GM23338 (cell line): Measurements from ENCODE around the gene FBXL17. TPM values are rescaled to one million over a fixed set of nuclear protein-coding genes. Genes with fewer than 3 reads are reported as not detected.

Experiments
- ATAC-seq: fragments of 200-7000 bp; cut with Tn5 transposase; 3 replicates; pipeline ENCODE4 v1.9.1; 2020
- DNase-seq: peaks from one replicate; pipeline ENCODE4 v3.0.0-alpha.2; 2015; ENCODE audit warnings: low spot score
- H2AFZ ChIP-seq: fragments of 200-600 bp; sonication (generic); 2 replicates; pipeline ENCODE4 v1.8.0; 2016; ENCODE audit warnings: antibody characterized with exemption, mild to moderate bottlenecking, moderate library complexity
- H3F3A ChIP-seq: fragments of 200-600 bp; sonication (generic); replicated peaks from 2 replicates; pipeline ENCODE4 v1.8.0; 2017; ENCODE audit warnings: antibody characterized with exemption, mixed run types, low read depth
- H3K27ac ChIP-seq: fragments of 200-600 bp; sonication (generic); 2 replicates; pipeline ENCODE4 v1.6.1; 2016; ENCODE audit warnings: low read depth
- H3K27me3 ChIP-seq: fragments of 200-600 bp; sonication (generic); 2 replicates; pipeline ENCODE4 v1.8.0; 2016; ENCODE audit warnings: mild to moderate bottlenecking, mixed run types, moderate library complexity; ENCODE audit not compliant: insufficient read depth
- H3K36me3 ChIP-seq: fragments of 200-600 bp; sonication (generic); 2 replicates; pipeline ENCODE4 v1.8.0; 2016; ENCODE audit warnings: mild to moderate bottlenecking; ENCODE audit not compliant: insufficient read depth
- H3K4me1 ChIP-seq: fragments of 200-600 bp; sonication (generic); 2 replicates; pipeline ENCODE4 v1.8.0; 2016; ENCODE audit warnings: mild to moderate bottlenecking, moderate library complexity; ENCODE audit not compliant: insufficient read depth
- H3K4me2 ChIP-seq: fragments of 200-600 bp; sonication (generic); 2 replicates; pipeline ENCODE4 v1.7.1; 2017; ENCODE audit warnings: mixed run types
- H3K4me3 ChIP-seq: fragments of 200-600 bp; sonication (generic); 2 replicates; pipeline ENCODE4 v1.6.1; 2016; ENCODE audit warnings: mixed run types
- H3K79me2 ChIP-seq: fragments of 200-600 bp; sonication (generic); replicated peaks from 2 replicates; pipeline ENCODE4 v1.8.0; 2017; ENCODE audit warnings: mild to moderate bottlenecking; ENCODE audit not compliant: insufficient read depth
- H3K9me2 ChIP-seq: fragments of 200-600 bp; sonication (generic); 2 replicates; pipeline ENCODE4 v1.8.0; 2017; ENCODE audit not compliant: insufficient read depth
- H4K20me1 ChIP-seq: fragments of 200-600 bp; sonication (generic); replicated peaks from 2 replicates; pipeline ENCODE4 v1.8.0; 2017; ENCODE audit warnings: mild to moderate bottlenecking; ENCODE audit not compliant: insufficient read depth
- H3K27ac Mint-ChIP-seq: 2 replicates; pipeline ENCODE4 v1.8.0; 2020; ENCODE audit warnings: inconsistent platforms, mild to moderate bottlenecking, moderate library complexity, mixed read lengths
- H3K27me3 Mint-ChIP-seq: 3 replicates; pipeline ENCODE4 v1.8.0; 2022; ENCODE audit warnings: low read depth, mild to moderate bottlenecking, moderate library complexity, mixed read lengths, inconsistent platforms; ENCODE audit not compliant: insufficient read depth, poor library complexity
- H3K36me3 Mint-ChIP-seq: 3 replicates; pipeline ENCODE4 v1.8.0; 2021; ENCODE audit warnings: low read depth, mild to moderate bottlenecking, inconsistent platforms, moderate library complexity, mixed read lengths
- H3K4me1 Mint-ChIP-seq: 3 replicates; pipeline ENCODE4 v1.8.0; 2020; ENCODE audit warnings: mild to moderate bottlenecking, inconsistent platforms, mixed read lengths
- H3K4me3 Mint-ChIP-seq: 3 replicates; pipeline ENCODE4 v1.8.0; 2021; ENCODE audit warnings: moderate library complexity, mild to moderate bottlenecking, inconsistent platforms, mixed read lengths
- H3K9me3 Mint-ChIP-seq: 3 replicates; pipeline ENCODE4 v1.8.0; 2020; ENCODE audit warnings: moderate library complexity, mild to moderate bottlenecking, inconsistent platforms, mixed read lengths
- CREB1 ChIP-seq: fragments of 250-450 bp; sonication (Bioruptor Pico); IDR thresholded peaks from 2 replicates; pipeline ENCODE4 v1.5.0; 2020; ENCODE audit warnings: low read depth, mild to moderate bottlenecking, moderate library complexity
- EZH2 ChIP-seq: fragments of 200-600 bp; sonication (generic); IDR thresholded peaks from one replicate; pipeline ENCODE4 v1.8.0; 2017; ENCODE audit warnings: antibody characterized with exemption, mild to moderate bottlenecking, low read depth; ENCODE audit not compliant: unreplicated experiment
- EZH2phosphoT487 ChIP-seq: fragments of 200-600 bp; sonication (generic); IDR thresholded peaks from one replicate; pipeline ENCODE4 v1.8.1; 2018; ENCODE audit warnings: antibody characterized with exemption; ENCODE audit not compliant: unreplicated experiment
- NANOG ChIP-seq: IDR thresholded peaks from 2 replicates; pipeline ENCODE4 v1.6.1; 2016; ENCODE audit warnings: antibody characterized with exemption, borderline replicate concordance
- POLR2AphosphoS5 ChIP-seq: IDR thresholded peaks from 2 replicates; pipeline ENCODE4 v1.6.1; 2016; ENCODE audit warnings: antibody characterized with exemption, low read depth
- polyA plus RNA-seq: library from polyadenylated mRNA; unstranded; fragments of >200 nt; fragmentation: Nextera tagmentation; extraction: Ambion mirVana; gene quantifications from 2 replicates; pipeline ENCODE4 v1.2.1, GENCODE V29; 2016
- total RNA-seq: library from RNA; depleted of rRNA; stranded (reverse); fragments of >200 nt; shearing (Covaris generic); gene quantifications from 2 replicates; pipeline ENCODE4 v1.2.3, GENCODE V29; 2014
- TF ChIP-seq, protein P1 (sequence below): IDR thresholded peaks from 2 replicates; pipeline ENCODE4 v1.6.1; 2016; ENCODE audit warnings: antibody characterized with exemption
- TF ChIP-seq, protein P2 (sequence below): fragments of 250-450 bp; sonication (Bioruptor Pico); IDR thresholded peaks from 2 replicates; pipeline ENCODE4 v1.5.0; 2020; ENCODE audit warnings: mild to moderate bottlenecking, moderate library complexity
- TF ChIP-seq, protein P3 (sequence below), 2 experiments: fragments of 200-600 bp in 1 of 2; sonication (generic) in 1 of 2; conservative IDR thresholded peaks; 2 replicates each; pipeline versions ENCODE4 v1.5.1 to v1.6.1; 2016 to 2017; ENCODE audit warnings: antibody characterized with exemption in 2 of 2, low read depth in 2 of 2, mild to moderate bottlenecking in 2 of 2, moderate library complexity in 1 of 2
- TF ChIP-seq, protein P4 (sequence below): IDR thresholded peaks from one replicate; pipeline ENCODE4 v1.6.1; 2018; ENCODE audit warnings: antibody characterized with exemption; ENCODE audit not compliant: unreplicated experiment

Gene FBXL17
- total and polyA plus RNA-seq, 2 experiments from 2014 or later: 2.0 to 2.7 TPM

DNA sequence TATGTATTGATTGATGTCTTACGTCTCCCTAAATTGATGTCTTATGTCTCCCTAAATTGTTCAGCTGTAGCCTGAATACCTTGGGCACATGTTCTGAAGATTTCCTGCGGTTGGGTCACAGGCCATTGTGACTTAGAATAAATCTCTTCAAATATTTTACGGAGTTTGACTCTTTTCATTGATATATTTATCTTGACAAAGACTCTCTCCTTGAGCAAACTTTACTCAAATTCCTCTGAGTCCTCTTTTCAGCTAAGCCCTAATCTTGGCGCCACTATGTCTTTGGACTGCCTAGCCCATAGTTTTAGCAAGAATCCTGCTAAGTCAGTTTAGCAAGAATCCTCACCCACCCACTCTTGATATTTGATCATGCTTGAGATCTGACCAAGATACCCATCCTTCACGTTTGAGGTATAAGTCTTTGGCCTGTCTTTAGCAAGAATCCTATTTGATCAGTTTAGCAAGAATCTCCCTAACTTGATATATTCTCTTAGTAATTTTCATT, 35.3 kb upstream of the FBXL17 start:
- no peak overlapping the region for H3K4me3 Mint-ChIP-seq
- no peaks in the 10 kb centered on the region for H3F3A ChIP-seq
- no peak overlapping the region for H3K4me2 ChIP-seq
- H3K4me3 ChIP-seq: no peak overlapping the region
- H2AFZ ChIP-seq: no peak overlapping the region
- H3K4me1 ChIP-seq: peaks cover 4% of the 10 kb centered on the region; the same call in 1 of the 2 replicates
- H3K36me3 ChIP-seq: 0 out of 2 replicates have a peak, but pooled peaks cover 4% of the 10 kb centered on the region
- H3K9me2 ChIP-seq: no peaks in the 10 kb centered on the region
- H3K27ac Mint-ChIP-seq: no peak overlapping the region
- no peak overlapping the region for H3K27ac ChIP-seq
- H3K4me1 Mint-ChIP-seq: peaks cover 6% of the 10 kb centered on the region; the same call in 1 of the 3 replicates
- H3K27me3 Mint-ChIP-seq: peaks cover 4% of the 10 kb centered on the region
- H3K36me3 Mint-ChIP-seq: peaks cover 2% of the 10 kb centered on the region; the same call in 1 of the 3 replicates
- H3K27me3 ChIP-seq: no peaks in the 10 kb centered on the region
- H4K20me1 ChIP-seq: no peaks in the 10 kb centered on the region
- no peaks in the 10 kb centered on the region for H3K79me2 ChIP-seq
- TF ChIP-seq CREB1 (CRISPR knock-in tag): no peak
- no peak for TF ChIP-seq NANOG
- ATAC-seq: no peak
- no peak for DNase-seq
- peaks cover 13% of the 10 kb centered on the region; the same call in 2 of the 3 replicates for H3K9me3 Mint-ChIP-seq

DNA sequence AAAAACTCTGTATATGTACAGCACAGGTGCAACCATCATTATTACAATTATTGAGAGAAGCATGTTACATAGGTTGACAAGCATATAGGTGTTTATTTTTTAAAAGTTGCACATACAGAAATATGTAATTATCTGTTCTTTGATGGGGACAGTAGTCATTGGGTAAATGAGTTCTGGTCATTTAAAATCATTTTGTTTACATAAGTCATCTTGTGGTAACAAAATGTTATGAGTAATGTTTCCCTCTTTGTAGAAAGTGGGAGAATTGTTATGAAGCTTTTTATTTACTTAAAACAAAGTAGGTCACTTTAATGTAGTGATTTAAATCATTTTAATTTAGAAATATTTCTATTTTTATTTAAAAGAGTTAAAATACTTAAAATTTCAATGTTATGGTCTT, 33.8 kb upstream of the FBXL17 start:
- ATAC-seq (no peak), DNase-seq (no peak)
- H3K27ac ChIP-seq: no peak overlapping the region
- 0 out of 2 replicates have a peak, but pooled peaks cover 4% of the 10 kb centered on the region for H3K36me3 ChIP-seq
- peaks cover 6% of the 10 kb centered on the region for H3K4me1 ChIP-seq
- H2AFZ ChIP-seq: no peak overlapping the region
- peaks cover 4% of the 10 kb centered on the region for H3K27me3 Mint-ChIP-seq
- H3K9me3 Mint-ChIP-seq: peaks cover 13% of the 10 kb centered on the region; the same call in 2 of the 3 replicates
- no peaks in the 10 kb centered on the region for H4K20me1 ChIP-seq
- no peaks in the 10 kb centered on the region for H3K79me2 ChIP-seq
- H3F3A ChIP-seq: no peaks in the 10 kb centered on the region
- H3K4me1 Mint-ChIP-seq: peaks cover 9% of the 10 kb centered on the region
- no peak overlapping the region for H3K4me3 Mint-ChIP-seq
- no peak overlapping the region for H3K4me2 ChIP-seq
- H3K27ac Mint-ChIP-seq: no peak overlapping the region
- H3K9me2 ChIP-seq: no peaks in the 10 kb centered on the region
- H3K4me3 ChIP-seq: no peak overlapping the region
- no peaks in the 10 kb centered on the region for H3K27me3 ChIP-seq
- H3K36me3 Mint-ChIP-seq: peaks cover 2% of the 10 kb centered on the region; the same call in 1 of the 3 replicates
- no peak for TF ChIP-seq POLR2AphosphoS5
- TF ChIP-seq, protein P1, sequence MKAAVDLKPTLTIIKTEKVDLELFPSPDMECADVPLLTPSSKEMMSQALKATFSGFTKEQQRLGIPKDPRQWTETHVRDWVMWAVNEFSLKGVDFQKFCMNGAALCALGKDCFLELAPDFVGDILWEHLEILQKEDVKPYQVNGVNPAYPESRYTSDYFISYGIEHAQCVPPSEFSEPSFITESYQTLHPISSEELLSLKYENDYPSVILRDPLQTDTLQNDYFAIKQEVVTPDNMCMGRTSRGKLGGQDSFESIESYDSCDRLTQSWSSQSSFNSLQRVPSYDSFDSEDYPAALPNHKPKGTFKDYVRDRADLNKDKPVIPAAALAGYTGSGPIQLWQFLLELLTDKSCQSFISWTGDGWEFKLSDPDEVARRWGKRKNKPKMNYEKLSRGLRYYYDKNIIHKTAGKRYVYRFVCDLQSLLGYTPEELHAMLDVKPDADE: no peak
- TF ChIP-seq, protein P2, sequence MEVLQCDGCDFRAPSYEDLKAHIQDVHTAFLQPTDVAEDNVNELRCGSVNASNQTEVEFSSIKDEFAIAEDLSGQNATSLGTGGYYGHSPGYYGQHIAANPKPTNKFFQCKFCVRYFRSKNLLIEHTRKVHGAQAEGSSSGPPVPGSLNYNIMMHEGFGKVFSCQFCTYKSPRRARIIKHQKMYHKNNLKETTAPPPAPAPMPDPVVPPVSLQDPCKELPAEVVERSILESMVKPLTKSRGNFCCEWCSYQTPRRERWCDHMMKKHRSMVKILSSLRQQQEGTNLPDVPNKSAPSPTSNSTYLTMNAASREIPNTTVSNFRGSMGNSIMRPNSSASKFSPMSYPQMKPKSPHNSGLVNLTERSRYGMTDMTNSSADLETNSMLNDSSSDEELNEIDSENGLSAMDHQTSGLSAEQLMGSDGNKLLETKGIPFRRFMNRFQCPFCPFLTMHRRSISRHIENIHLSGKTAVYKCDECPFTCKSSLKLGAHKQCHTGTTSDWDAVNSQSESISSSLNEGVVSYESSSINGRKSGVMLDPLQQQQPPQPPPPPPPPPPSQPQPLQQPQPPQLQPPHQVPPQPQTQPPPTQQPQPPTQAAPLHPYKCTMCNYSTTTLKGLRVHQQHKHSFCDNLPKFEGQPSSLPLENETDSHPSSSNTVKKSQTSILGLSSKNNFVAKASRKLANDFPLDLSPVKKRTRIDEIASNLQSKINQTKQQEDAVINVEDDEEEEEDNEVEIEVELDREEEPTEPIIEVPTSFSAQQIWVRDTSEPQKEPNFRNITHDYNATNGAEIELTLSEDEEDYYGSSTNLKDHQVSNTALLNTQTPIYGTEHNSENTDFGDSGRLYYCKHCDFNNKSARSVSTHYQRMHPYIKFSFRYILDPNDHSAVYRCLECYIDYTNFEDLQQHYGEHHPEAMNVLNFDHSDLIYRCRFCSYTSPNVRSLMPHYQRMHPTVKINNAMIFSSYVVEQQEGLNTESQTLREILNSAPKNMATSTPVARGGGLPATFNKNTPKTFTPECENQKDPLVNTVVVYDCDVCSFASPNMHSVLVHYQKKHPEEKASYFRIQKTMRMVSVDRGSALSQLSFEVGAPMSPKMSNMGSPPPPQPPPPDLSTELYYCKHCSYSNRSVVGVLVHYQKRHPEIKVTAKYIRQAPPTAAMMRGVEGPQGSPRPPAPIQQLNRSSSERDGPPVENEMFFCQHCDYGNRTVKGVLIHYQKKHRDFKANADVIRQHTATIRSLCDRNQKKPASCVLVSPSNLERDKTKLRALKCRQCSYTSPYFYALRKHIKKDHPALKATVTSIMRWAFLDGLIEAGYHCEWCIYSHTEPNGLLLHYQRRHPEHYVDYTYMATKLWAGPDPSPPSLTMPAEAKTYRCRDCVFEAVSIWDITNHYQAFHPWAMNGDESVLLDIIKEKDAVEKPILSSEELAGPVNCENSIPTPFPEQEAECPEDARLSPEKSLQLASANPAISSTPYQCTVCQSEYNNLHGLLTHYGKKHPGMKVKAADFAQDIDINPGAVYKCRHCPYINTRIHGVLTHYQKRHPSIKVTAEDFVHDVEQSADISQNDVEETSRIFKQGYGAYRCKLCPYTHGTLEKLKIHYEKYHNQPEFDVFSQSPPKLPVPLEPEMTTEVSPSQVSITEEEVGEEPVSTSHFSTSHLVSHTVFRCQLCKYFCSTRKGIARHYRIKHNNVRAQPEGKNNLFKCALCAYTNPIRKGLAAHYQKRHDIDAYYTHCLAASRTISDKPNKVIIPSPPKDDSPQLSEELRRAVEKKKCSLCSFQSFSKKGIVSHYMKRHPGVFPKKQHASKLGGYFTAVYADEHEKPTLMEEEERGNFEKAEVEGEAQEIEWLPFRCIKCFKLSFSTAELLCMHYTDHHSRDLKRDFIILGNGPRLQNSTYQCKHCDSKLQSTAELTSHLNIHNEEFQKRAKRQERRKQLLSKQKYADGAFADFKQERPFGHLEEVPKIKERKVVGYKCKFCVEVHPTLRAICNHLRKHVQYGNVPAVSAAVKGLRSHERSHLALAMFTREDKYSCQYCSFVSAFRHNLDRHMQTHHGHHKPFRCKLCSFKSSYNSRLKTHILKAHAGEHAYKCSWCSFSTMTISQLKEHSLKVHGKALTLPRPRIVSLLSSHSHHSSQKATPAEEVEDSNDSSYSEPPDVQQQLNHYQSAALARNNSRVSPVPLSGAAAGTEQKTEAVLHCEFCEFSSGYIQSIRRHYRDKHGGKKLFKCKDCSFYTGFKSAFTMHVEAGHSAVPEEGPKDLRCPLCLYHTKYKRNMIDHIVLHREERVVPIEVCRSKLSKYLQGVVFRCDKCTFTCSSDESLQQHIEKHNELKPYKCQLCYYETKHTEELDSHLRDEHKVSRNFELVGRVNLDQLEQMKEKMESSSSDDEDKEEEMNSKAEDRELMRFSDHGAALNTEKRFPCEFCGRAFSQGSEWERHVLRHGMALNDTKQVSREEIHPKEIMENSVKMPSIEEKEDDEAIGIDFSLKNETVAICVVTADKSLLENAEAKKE (CRISPR knock-in tag): no peak
- TF ChIP-seq EZH2: no peak
- TF ChIP-seq, protein P3, sequence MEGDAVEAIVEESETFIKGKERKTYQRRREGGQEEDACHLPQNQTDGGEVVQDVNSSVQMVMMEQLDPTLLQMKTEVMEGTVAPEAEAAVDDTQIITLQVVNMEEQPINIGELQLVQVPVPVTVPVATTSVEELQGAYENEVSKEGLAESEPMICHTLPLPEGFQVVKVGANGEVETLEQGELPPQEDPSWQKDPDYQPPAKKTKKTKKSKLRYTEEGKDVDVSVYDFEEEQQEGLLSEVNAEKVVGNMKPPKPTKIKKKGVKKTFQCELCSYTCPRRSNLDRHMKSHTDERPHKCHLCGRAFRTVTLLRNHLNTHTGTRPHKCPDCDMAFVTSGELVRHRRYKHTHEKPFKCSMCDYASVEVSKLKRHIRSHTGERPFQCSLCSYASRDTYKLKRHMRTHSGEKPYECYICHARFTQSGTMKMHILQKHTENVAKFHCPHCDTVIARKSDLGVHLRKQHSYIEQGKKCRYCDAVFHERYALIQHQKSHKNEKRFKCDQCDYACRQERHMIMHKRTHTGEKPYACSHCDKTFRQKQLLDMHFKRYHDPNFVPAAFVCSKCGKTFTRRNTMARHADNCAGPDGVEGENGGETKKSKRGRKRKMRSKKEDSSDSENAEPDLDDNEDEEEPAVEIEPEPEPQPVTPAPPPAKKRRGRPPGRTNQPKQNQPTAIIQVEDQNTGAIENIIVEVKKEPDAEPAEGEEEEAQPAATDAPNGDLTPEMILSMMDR (conservative IDR thresholded peaks at IDR 0.05; ENCODE audit: low read depth in 2 of 2): no peak
- TF ChIP-seq EZH2phosphoT487: no peak
- TF ChIP-seq, protein P4, sequence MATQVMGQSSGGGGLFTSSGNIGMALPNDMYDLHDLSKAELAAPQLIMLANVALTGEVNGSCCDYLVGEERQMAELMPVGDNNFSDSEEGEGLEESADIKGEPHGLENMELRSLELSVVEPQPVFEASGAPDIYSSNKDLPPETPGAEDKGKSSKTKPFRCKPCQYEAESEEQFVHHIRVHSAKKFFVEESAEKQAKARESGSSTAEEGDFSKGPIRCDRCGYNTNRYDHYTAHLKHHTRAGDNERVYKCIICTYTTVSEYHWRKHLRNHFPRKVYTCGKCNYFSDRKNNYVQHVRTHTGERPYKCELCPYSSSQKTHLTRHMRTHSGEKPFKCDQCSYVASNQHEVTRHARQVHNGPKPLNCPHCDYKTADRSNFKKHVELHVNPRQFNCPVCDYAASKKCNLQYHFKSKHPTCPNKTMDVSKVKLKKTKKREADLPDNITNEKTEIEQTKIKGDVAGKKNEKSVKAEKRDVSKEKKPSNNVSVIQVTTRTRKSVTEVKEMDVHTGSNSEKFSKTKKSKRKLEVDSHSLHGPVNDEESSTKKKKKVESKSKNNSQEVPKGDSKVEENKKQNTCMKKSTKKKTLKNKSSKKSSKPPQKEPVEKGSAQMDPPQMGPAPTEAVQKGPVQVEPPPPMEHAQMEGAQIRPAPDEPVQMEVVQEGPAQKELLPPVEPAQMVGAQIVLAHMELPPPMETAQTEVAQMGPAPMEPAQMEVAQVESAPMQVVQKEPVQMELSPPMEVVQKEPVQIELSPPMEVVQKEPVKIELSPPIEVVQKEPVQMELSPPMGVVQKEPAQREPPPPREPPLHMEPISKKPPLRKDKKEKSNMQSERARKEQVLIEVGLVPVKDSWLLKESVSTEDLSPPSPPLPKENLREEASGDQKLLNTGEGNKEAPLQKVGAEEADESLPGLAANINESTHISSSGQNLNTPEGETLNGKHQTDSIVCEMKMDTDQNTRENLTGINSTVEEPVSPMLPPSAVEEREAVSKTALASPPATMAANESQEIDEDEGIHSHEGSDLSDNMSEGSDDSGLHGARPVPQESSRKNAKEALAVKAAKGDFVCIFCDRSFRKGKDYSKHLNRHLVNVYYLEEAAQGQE: no peak
